Endothelial cell of umbilical vein (primary cell): ENCODE data around the gene COL6A2. TPM values are rescaled to one million over a fixed set of nuclear protein-coding genes. Genes with fewer than 3 reads are reported as not detected.

Source experiments
- BruUV-seq: library from RNA; stranded (reverse); fragments of 400-500 nt; replicated peaks from 2 replicates; lab custom pipeline; 2021; lab: Mats Ljungman, UMichigan
- CTCF ChIA-PET: fragments of 300-600, 350-600 bp; sonication (Branson Sonifier 250); formaldehyde crosslinking; loops from one replicate; lab custom pipeline; 2021; ENCODE audit warnings: antibody characterized with exemption, inconsistent platforms; lab: Charles Lee
- POLR2A ChIA-PET: fragments of 300-600, 350-600 bp; sonication (Branson Sonifier 250); formaldehyde crosslinking; loops from one replicate; lab custom pipeline; 2021; ENCODE audit warnings: antibody characterized with exemption, inconsistent platforms; lab: Charles Lee
- DNase-seq: peaks from one replicate; pipeline ENCODE4 v3.0.0-alpha.2; 2011; ENCODE audit warnings: low read depth, low spot score
- FAIRE-seq: peaks from 2 replicates; lab custom pipeline; 2011; peaks lifted over from hg19 to GRCh38; lab: Jason Lieb, UNC
- H2AFZ ChIP-seq: 2 replicates; pipeline ENCODE4 v1.6.0; 2012; ENCODE audit warnings: low read depth, low read length, control low read depth, inconsistent platforms
- H3K27ac ChIP-seq: 2 replicates; pipeline ENCODE4 v1.5.1; 2011; ENCODE audit warnings: low read depth, mild to moderate bottlenecking, control low read depth, low read length, moderate library complexity; ENCODE audit not compliant: insufficient read depth
- H3K27me3 ChIP-seq, 2 experiments: 2 replicates each; pipeline versions ENCODE4 v1.6.0 to v1.6.1; 2011; ENCODE audit warnings: low read length in 2 of 2, mixed read lengths in 1 of 2; ENCODE audit not compliant: control insufficient read depth in 2 of 2, insufficient read depth in 2 of 2
- H3K36me3 ChIP-seq, 2 experiments: 2 replicates in 1 of 2; 3 replicates in 1 of 2; pipeline ENCODE4 v1.5.1; 2011; ENCODE audit warnings: low read length in 2 of 2, mild to moderate bottlenecking in 1 of 2, moderate library complexity in 1 of 2; ENCODE audit not compliant: control insufficient read depth in 2 of 2, insufficient read depth in 2 of 2; ENCODE audit errors: extremely low read depth in 1 of 2
- H3K4me1 ChIP-seq: 3 replicates; pipeline ENCODE4 v1.5.1; 2011; ENCODE audit warnings: mild to moderate bottlenecking, low read length; ENCODE audit not compliant: control insufficient read depth, insufficient read depth; ENCODE audit errors: extremely low read depth
- H3K4me2 ChIP-seq: 2 replicates; pipeline ENCODE4 v1.6.1; 2011; ENCODE audit warnings: low read length, control low read depth, mixed read lengths; ENCODE audit not compliant: insufficient read depth
- H3K4me3 ChIP-seq, 3 experiments: fragments of 200-600 bp in 1 of 3; sonication (generic), shearing (Covaris generic) in 1 of 3; replicated peaks in 1 of 3; 2 replicates each; pipeline ENCODE4 v1.5.1; 2011 to 2016; ENCODE audit warnings: control low read depth in 3 of 3, low read length in 3 of 3, mild to moderate bottlenecking in 2 of 3, inconsistent platforms in 1 of 3, low read depth in 1 of 3, moderate library complexity in 1 of 3; ENCODE audit not compliant: insufficient read depth in 1 of 3
- H3K79me2 ChIP-seq: 2 replicates; pipeline ENCODE4 v1.6.0; 2012; ENCODE audit warnings: low read length, inconsistent platforms; ENCODE audit not compliant: control insufficient read depth, insufficient read depth
- H3K9ac ChIP-seq: replicated peaks from 2 replicates; pipeline ENCODE3; 2011; ENCODE audit warnings: low read length, control low read depth; ENCODE audit not compliant: insufficient read depth; ENCODE audit errors: extremely low read depth
- H3K9me1 ChIP-seq: replicated peaks from 3 replicates; pipeline ENCODE4 v1.6.0; 2011; ENCODE audit warnings: mild to moderate bottlenecking, low read length; ENCODE audit not compliant: control insufficient read depth, insufficient read depth; ENCODE audit errors: extremely low read depth
- H3K9me3 ChIP-seq: replicated peaks from 2 replicates; pipeline ENCODE4 v1.5.1; 2012; ENCODE audit warnings: low read length, inconsistent platforms; ENCODE audit not compliant: control insufficient read depth, insufficient read depth
- H4K20me1 ChIP-seq: replicated peaks from 2 replicates; pipeline ENCODE3; 2011; ENCODE audit warnings: mild to moderate bottlenecking, low read length; ENCODE audit not compliant: control insufficient read depth, insufficient read depth; ENCODE audit errors: extremely low read depth
- EZH2 ChIP-seq: IDR thresholded peaks from 2 replicates; pipeline ENCODE4 v1.6.1; 2012; ENCODE audit warnings: borderline replicate concordance, low read depth, mild to moderate bottlenecking, moderate library complexity, low read length, inconsistent platforms; ENCODE audit not compliant: severe bottlenecking
- FOS ChIP-seq: IDR thresholded peaks from 2 replicates; pipeline ENCODE4 v1.6.1; 2011; ENCODE audit warnings: mild to moderate bottlenecking, low read length, moderate library complexity, borderline replicate concordance; ENCODE audit not compliant: insufficient read depth
- GATA2 ChIP-seq: IDR thresholded peaks from 2 replicates; pipeline ENCODE4 v1.7.0; 2011; ENCODE audit warnings: low read depth, mild to moderate bottlenecking, moderate library complexity, mixed read lengths, low read length; ENCODE audit not compliant: insufficient read length, insufficient read depth
- MYC ChIP-seq: IDR thresholded peaks from one replicate; pipeline ENCODE4 v1.6.1; 2011; ENCODE audit warnings: mild to moderate bottlenecking, low read depth, low read length
- POLR2A ChIP-seq: IDR thresholded peaks from 2 replicates; pipeline ENCODE4 v1.6.1; 2012; ENCODE audit warnings: low read depth, mild to moderate bottlenecking, control low read depth, low read length
- POLR2AphosphoS5 ChIP-seq: IDR thresholded peaks from 2 replicates; pipeline ENCODE4 v1.6.1; 2012; ENCODE audit warnings: low read depth, mild to moderate bottlenecking, control low read depth, low read length, moderate library complexity; ENCODE audit not compliant: insufficient read depth
- dilution Hi-C: fragments of 300-500 bp; cut with MboI; formaldehyde crosslinking; loops from one replicate; pipeline ENCODE4 v1.15.0; 2019; ENCODE audit warnings: low sequenced_read_pairs; ENCODE audit not compliant: extremely low pct_ligation_motif_present
- intact Hi-C: fragments of 100-400 bp; cut with micrococcal nuclease; formaldehyde crosslinking; loops from one replicate; pipeline ENCODE4 v1.10.0; 2022
- polyA plus RNA-seq, 4 experiments: library from polyadenylated mRNA; depleted of rRNA in 3 of 4; stranded (reverse) in 3 of 4; unstranded in 1 of 4; fragments of >200 nt; gene quantifications; 2 replicates each; pipeline versions ENCODE4 v1.2.1 to v1.2.3, GENCODE V29; 2011 to 2012; ENCODE audit warnings: missing spikeins in 1 of 4
- total RNA-seq: library from RNA; stranded (reverse); gene quantifications from 2 replicates; pipeline ENCODE4 v1.2.3, GENCODE V29; 2021

Gene COL6A2
- total and polyA plus RNA-seq, 2 donors (not counting 3 experiments of a cell fraction or from before 2014, with no cell fraction given) = 3.4 to 6.1 TPM

- intact Hi-C loops (no loop called here), dilution Hi-C loops (no loop called here)
- BruUV-seq = no TSS peak
- ChIA-PET POLR2A (no interaction called here), CTCF (no interaction called here)
- H3K9me1 ChIP-seq = no peaks in the 10 kb centered on the region
- no peak overlapping the region for H3K4me3 ChIP-seq
- DNase-seq = no peak
- no peaks in the 10 kb centered on the region for H3K9me3 ChIP-seq
- H3K4me2 ChIP-seq = no peak overlapping the region
- TF ChIP-seq GATA2 (no peak), POLR2AphosphoS5 (no peak), POLR2A (no peak), EZH2 (no peak), FOS (no peak)
- no peak overlapping the region for H2AFZ ChIP-seq
- no peaks in the 10 kb centered on the region for H3K79me2 ChIP-seq
- H3K4me1 ChIP-seq = no peaks in the 10 kb centered on the region
- no peaks in the 10 kb centered on the region for H3K36me3 ChIP-seq
- H4K20me1 ChIP-seq = no peaks in the 10 kb centered on the region
- no peak overlapping the region for H3K9ac ChIP-seq
- no peaks in the 10 kb centered on the region for H3K27me3 ChIP-seq
- no peak for FAIRE-seq
- no peak overlapping the region for H3K27ac ChIP-seq
Observed at GRCh38 chr21:46115441-46116188, 17.7 kb downstream of the COL6A2 start.

GRCh38 chr21:46116189-46116775, 18.4 kb downstream of the COL6A2 start:
- Histone ChIP-seq H3K27me3 (no peaks in the 10 kb centered on the region), H3K27ac (no peak overlapping the region), H3K4me3 (no peak overlapping the region), H3K9me3 (no peaks in the 10 kb centered on the region), H3K79me2 (no peaks in the 10 kb centered on the region), H3K4me2 (no peak overlapping the region), H3K9ac (no peak overlapping the region), H3K4me1 (no peaks in the 10 kb centered on the region), H3K36me3 (no peaks in the 10 kb centered on the region), H3K9me1 (no peaks in the 10 kb centered on the region), H2AFZ (no peak overlapping the region), H4K20me1 (no peaks in the 10 kb centered on the region)
- ChIA-PET POLR2A (no interaction called here), CTCF (no interaction called here)
- FAIRE-seq (no peak), DNase-seq (no peak)
- TF ChIP-seq GATA2 (no peak), FOS (no peak), EZH2 (no peak), POLR2AphosphoS5 (no peak), MYC (no peak)
- dilution Hi-C loops = no loop called here
- intact Hi-C loops = no loop called here
- no TSS peak for BruUV-seq
